Activated CD8-positive, alpha-beta memory T cell treated with anti-CD3 and anti-CD28 coated beads, Interleukin-2, amount 10 ng/mL, durations not matched to agents 7 days and 5 days (primary cell): Measurements from ENCODE around the gene ERCC4. TPM values are rescaled to one million over a fixed set of nuclear protein-coding genes. Genes with fewer than 3 reads are reported as not detected.
A peak's percentile ranks its signal among the peaks of the same experiment; 100 is the strongest.

Source experiments
- ATAC-seq: fragments of 150-1000 bp; cut with Tn5 transposase; one replicate; pipeline ENCODE4 v1.10.0; 2021; ENCODE audit warnings: moderate library complexity
- CTCF ChIA-PET: fragments of 350-600 bp; sonication (Branson Sonifier 250); formaldehyde crosslinking; loops from one replicate; lab custom pipeline; 2021; ENCODE audit warnings: antibody characterized with exemption; lab: Charles Lee
- DNase-seq: peaks from one replicate; pipeline ENCODE4 v3.0.0-alpha.2; 2020
- H3K27ac Mint-ChIP-seq: one replicate; pipeline ENCODE4 v1.8.0; 2021; ENCODE audit warnings: mild to moderate bottlenecking, mixed read lengths
- H3K27me3 Mint-ChIP-seq: one replicate; pipeline ENCODE4 v1.8.0; 2021; ENCODE audit warnings: mixed read lengths
- H3K36me3 Mint-ChIP-seq: one replicate; pipeline ENCODE4 v1.8.0; 2021; ENCODE audit warnings: mild to moderate bottlenecking, mixed read lengths
- H3K4me1 Mint-ChIP-seq: one replicate; pipeline ENCODE4 v1.8.0; 2021; ENCODE audit warnings: mixed read lengths
- H3K4me3 Mint-ChIP-seq: one replicate; pipeline ENCODE4 v1.8.0; 2021; ENCODE audit warnings: mild to moderate bottlenecking, moderate library complexity, mixed read lengths
- H3K9me3 Mint-ChIP-seq: one replicate; pipeline ENCODE4 v1.8.0; 2022; ENCODE audit warnings: low read depth, mixed read lengths
- total RNA-seq, 2 experiments: library from RNA; stranded (reverse); gene quantifications; one replicate each; pipeline ENCODE4 v1.2.3, GENCODE V29; 2021

Gene ERCC4
- total RNA-seq, 2 experiments from 2014 or later, result 12.6 to 13.1 TPM

DNA sequence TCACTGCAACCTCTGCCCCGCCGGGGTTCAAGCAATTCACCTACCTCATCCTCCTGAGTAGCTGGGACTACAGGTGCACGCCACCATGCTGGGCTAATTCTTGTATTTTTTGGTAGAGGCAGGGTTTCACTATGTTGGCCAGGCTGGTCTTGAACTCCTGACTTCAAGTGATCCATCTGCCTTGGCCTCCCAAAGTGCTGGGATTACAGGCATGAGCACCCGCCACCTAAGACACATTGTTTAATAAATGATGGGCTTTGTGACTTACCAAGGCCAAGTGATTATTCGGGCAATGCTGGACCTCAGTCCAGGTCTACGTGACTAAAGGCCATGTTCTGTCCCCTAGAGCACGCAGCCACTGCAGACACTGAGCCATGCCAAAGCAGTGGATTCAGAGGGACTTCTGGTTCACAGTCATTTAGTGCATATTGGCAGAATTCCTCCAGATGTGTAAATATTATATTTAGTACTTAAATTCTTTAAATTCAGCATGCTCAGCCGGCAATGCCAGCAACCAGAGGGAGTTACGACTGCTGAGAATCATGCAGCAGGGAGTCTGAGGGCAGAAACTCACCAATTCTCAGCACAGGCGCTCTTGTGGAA is 4.8 kb upstream of the ERCC4 start:
- no peak for ATAC-seq
- Mint-ChIP-seq H3K27me3 (peaks cover 17% of the 10 kb centered on the region), H3K4me1 (peaks cover 6% of the 10 kb centered on the region), H3K36me3 (no peaks in the 10 kb centered on the region), H3K27ac (no peak overlapping the region), H3K4me3 (no peak overlapping the region), H3K9me3 (peaks cover 4% of the 10 kb centered on the region)
- no peak for DNase-seq
- CTCF ChIA-PET, result interaction anchor here (2.6 kb wide), 1 partner anchor 371 kb away, joined by 7 read pairs; no protein-coding TSS in a partner anchor

DNA sequence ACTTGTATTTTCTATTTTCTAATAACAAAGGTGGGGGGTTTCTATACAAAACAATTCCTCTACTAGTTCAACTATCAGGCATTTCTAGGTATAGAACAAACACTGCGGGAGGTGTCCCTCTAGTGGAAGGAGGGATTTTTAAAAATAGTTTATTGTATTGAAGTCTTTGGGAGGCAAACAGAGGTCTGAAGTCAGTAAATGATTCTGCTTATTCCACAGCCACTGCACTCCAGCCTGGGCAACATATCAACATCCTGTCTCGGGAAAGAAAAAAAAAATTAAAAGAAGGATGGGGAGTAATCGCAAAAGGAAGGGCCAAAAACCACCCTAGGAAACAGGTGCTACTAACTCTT is 648 bp upstream of the ERCC4 start:
- ATAC-seq, result no peak
- Mint-ChIP-seq H3K9me3 (no peaks in the 10 kb centered on the region), H3K4me1 (peaks cover 25% of the 10 kb centered on the region), H3K27me3 (peaks cover 4% of the 10 kb centered on the region), H3K36me3 (peaks cover 3% of the 10 kb centered on the region), H3K4me3 (peak overlapping the region; percentile 95), H3K27ac (peak overlapping the region; percentile 79)
- CTCF ChIA-PET, result interaction anchor here (0.6 to 4.2 kb wide), 33 partner anchors 8 to 1824 kb away, joined by 3 to 31 read pairs (median 4); partner anchors contain the start of gene BFAR
- peak; percentile 46 for DNase-seq

DNA sequence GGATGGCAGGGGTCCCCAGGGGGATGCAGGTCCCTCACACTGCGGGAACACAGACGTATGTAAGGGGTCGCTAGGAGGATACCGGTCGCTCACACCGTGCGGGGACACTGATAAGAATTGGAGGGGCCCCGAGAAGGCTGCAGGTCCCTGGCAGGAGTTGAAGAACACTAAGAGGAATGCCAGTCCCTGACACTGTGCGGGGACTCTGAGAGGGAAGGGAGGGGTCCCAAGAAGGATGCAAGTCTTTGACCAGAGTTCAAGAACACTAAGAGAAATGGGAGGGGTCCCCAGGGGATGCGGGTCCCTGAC is 510 bp downstream of the ERCC4 start:
- ATAC-seq (no peak), DNase-seq (no peak)
- no peaks in the 10 kb centered on the region for H3K9me3 Mint-ChIP-seq
- peaks cover 25% of the 10 kb centered on the region for H3K4me1 Mint-ChIP-seq
- CTCF ChIA-PET, result interaction anchor here (0.8 to 4.2 kb wide), 22 partner anchors 9 to 669 kb away, joined by 3 to 31 read pairs (median 4); no protein-coding TSS in a partner anchor
- H3K4me3 Mint-ChIP-seq, result peak overlapping the region; percentile 95
- peaks cover 4% of the 10 kb centered on the region for H3K27me3 Mint-ChIP-seq
- peak overlapping the region; percentile 91 for H3K27ac Mint-ChIP-seq
- H3K36me3 Mint-ChIP-seq, result peaks cover 5% of the 10 kb centered on the region

DNA sequence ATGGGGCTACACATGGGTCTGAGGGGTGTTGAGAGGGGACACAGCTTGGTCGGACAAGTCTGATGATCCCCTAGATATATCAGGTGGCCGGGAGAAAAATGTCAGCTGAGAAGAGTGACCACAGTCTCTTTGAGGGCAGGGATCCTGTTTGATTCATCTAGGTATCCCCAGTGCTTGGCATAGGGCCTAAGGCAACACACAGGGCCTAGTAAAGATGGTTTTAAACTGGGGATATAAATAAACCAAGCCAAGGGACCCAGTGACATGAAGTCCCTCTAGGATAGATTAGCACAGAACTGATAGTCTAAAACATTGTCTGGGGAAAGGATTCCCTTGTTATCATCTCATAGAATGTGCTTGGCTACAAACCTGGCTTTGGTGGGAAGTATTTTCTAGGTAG is 1.4 kb downstream of the ERCC4 start:
- peak overlapping the region; percentile 95 for H3K4me3 Mint-ChIP-seq
- DNase-seq (no peak), ATAC-seq (no peak)
- CTCF ChIA-PET, result interaction anchor here (1.8 to 3.2 kb wide), 2 partner anchors 15 to 329 kb away, joined by 11 to 17 read pairs; no protein-coding TSS in a partner anchor
- H3K4me1 Mint-ChIP-seq, result peaks cover 25% of the 10 kb centered on the region
- H3K36me3 Mint-ChIP-seq, result peaks cover 7% of the 10 kb centered on the region
- no peaks in the 10 kb centered on the region for H3K9me3 Mint-ChIP-seq
- H3K27ac Mint-ChIP-seq, result no peak overlapping the region
- H3K27me3 Mint-ChIP-seq, result peaks cover 4% of the 10 kb centered on the region

DNA sequence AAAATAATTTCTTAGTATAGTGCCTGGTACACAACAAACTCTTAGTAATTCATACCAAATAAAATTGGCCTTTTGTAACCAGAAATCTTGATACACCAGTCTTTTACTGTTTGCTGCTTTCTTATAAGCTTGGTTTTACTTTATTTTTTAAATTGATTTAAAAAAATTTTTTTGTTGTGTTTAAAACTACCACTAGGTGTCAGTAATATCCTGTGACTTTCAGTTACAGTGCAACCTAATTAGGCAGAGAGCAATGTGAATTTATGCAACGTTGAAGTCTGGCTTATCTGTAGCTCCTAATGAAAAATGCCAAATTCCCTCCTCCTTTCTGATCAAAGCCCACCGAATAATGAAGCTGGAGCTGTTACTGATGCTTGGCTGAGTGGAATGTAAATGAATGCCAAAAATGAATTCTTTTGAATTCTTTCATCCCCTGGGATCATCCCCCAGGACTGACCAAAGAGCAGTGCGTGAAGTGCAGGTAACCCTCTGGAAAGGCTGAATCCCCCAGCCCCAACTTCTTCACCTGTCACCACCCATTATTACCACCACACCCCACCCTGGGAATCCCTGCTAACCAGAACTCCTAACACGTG is 3.8 kb downstream of the ERCC4 start:
- ATAC-seq (no peak), DNase-seq (no peak)
- no peak overlapping the region for H3K4me3 Mint-ChIP-seq
- H3K36me3 Mint-ChIP-seq, result peaks cover 7% of the 10 kb centered on the region
- H3K27ac Mint-ChIP-seq, result no peak overlapping the region
- H3K4me1 Mint-ChIP-seq, result peaks cover 23% of the 10 kb centered on the region
- H3K9me3 Mint-ChIP-seq, result no peaks in the 10 kb centered on the region
- H3K27me3 Mint-ChIP-seq, result no peaks in the 10 kb centered on the region
- CTCF ChIA-PET, result interaction anchor here (0.7 to 3.7 kb wide), 17 partner anchors 8 to 706 kb away, joined by 3 to 33 read pairs (median 4); partner anchors contain the start of gene PARN

DNA sequence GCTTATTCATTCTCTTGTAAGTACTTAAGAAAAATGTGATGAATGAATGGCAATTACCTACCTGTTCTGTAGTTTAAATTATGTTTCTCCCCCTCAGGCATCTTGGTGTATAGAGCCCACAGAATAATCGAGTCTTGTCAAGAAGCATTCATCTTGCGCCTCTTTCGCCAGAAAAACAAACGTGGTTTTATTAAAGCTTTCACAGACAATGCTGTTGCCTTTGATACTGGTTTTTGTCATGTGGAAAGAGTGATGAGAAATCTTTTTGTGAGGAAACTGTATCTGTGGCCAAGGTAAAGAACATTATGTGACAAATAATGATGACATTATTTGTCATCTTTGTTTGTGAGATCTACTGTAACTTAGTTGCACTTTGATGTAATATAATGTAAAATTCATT is 6.5 kb downstream of the ERCC4 start:
- ATAC-seq, result no peak
- CTCF ChIA-PET, result interaction anchor here (1.0 kb wide), 1 partner anchor 359 kb away, joined by 3 read pairs; no protein-coding TSS in a partner anchor
- no peaks in the 10 kb centered on the region for H3K27me3 Mint-ChIP-seq

DNA sequence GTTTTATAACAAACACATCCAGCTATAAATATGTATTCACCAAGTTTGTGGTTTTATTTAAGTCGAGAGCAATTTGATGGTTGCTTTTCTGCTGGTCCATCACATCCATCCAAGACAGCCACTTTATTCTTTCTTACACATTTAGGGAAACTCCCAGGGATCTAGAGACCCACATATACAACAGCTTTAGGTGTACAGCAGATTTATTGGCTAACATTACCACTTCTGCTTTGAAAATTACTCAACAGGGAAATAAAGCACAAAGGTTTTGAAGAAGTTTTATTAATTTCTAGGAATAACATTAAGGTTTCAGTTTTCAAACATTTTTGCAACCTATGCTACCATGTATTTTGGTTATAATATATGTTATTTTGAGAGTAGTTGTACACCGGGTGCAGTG is 6.9 kb downstream of the ERCC4 start:
- H3K9me3 Mint-ChIP-seq, result no peaks in the 10 kb centered on the region
- DNase-seq (no peak), ATAC-seq (no peak)
- CTCF ChIA-PET, result interaction anchor here (1.0 kb wide), 1 partner anchor 359 kb away, joined by 3 read pairs; no protein-coding TSS in a partner anchor
- no peak overlapping the region for H3K27ac Mint-ChIP-seq
- no peak overlapping the region for H3K4me3 Mint-ChIP-seq
- peaks cover 8% of the 10 kb centered on the region for H3K36me3 Mint-ChIP-seq
- H3K4me1 Mint-ChIP-seq, result peaks cover 4% of the 10 kb centered on the region
- no peaks in the 10 kb centered on the region for H3K27me3 Mint-ChIP-seq

More for the DNA sequence above, 6.5 kb downstream of the ERCC4 start:
- no peak for DNase-seq
- H3K27ac Mint-ChIP-seq, result no peak overlapping the region
- peaks cover 7% of the 10 kb centered on the region for H3K4me1 Mint-ChIP-seq
- H3K4me3 Mint-ChIP-seq, result no peak overlapping the region
- H3K9me3 Mint-ChIP-seq, result no peaks in the 10 kb centered on the region
- H3K36me3 Mint-ChIP-seq, result peaks cover 8% of the 10 kb centered on the region

DNA sequence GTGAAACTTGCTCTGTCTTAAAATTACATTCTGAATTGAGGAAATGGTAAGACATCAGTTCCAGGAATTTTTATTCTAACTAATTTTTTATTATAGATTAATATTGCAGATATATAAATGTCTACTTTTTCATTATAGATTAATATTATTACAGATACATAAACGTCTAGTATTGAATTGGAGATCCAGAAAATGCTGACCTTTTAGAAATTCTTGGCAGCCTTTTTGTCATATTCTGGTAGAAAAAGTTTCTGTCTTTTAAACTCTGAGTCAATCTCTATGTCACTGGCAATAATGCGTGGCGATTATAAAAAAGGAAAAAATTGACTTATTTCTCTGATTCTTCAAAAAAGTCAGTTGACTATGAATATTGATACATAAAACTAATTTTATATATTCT is 8.7 kb downstream of the ERCC4 start:
- H3K4me3 Mint-ChIP-seq, result no peak overlapping the region
- H3K4me1 Mint-ChIP-seq, result peaks cover 5% of the 10 kb centered on the region
- H3K9me3 Mint-ChIP-seq, result no peaks in the 10 kb centered on the region
- CTCF ChIA-PET, result interaction anchor here (1.4 kb wide), 1 partner anchor 357 kb away, joined by 3 read pairs; no protein-coding TSS in a partner anchor
- no peak for ATAC-seq
- no peak for DNase-seq
- H3K27ac Mint-ChIP-seq, result no peak overlapping the region
- no peaks in the 10 kb centered on the region for H3K27me3 Mint-ChIP-seq
- H3K36me3 Mint-ChIP-seq, result peaks cover 12% of the 10 kb centered on the region

DNA sequence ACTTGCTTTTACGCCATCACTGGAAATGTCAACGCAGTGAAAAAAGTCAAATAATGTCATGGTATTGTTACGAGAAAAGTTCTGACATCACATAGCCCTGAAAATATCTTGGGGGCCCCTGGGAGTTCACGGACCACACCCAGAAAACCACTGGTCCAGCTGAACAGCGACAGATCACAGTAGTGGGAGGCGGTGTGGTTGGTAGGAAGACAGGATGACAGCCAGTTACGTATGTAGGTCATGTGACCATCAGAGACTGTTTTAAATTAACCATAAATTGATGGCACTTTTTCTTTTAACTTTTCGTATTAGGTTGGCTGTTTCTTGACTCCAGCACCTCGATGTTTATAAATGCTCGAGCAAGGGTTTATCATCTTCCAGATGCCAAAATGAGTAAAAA is 11.9 kb downstream of the ERCC4 start:
- DNase-seq (no peak), ATAC-seq (no peak)
- Mint-ChIP-seq H3K4me1 (peaks cover 7% of the 10 kb centered on the region), H3K27me3 (no peaks in the 10 kb centered on the region), H3K4me3 (no peak overlapping the region), H3K27ac (no peak overlapping the region), H3K9me3 (no peaks in the 10 kb centered on the region), H3K36me3 (peaks cover 29% of the 10 kb centered on the region)
- CTCF ChIA-PET, result interaction anchor here (0.6 to 3.6 kb wide), 4 partner anchors 8 to 43 kb away, joined by 3 to 13 read pairs (median 4); partner anchors contain the start of gene ERCC4

DNA sequence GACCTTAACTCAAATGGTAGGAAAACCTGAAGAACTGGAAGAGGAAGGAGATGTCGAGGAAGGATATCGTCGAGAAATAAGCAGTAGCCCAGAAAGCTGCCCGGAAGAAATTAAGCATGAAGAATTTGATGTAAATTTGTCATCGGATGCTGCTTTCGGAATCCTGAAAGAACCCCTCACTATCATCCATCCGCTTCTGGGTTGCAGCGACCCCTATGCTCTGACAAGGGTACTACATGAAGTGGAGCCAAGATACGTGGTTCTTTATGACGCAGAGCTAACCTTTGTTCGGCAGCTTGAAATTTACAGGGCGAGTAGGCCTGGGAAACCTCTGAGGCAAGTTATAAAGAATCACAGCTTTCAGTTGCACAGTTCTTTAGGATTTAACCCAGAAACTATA is 15.5 kb downstream of the ERCC4 start:
- Mint-ChIP-seq H3K36me3 (peaks cover 36% of the 10 kb centered on the region), H3K9me3 (no peaks in the 10 kb centered on the region), H3K27ac (no peak overlapping the region), H3K4me3 (no peak overlapping the region), H3K27me3 (no peaks in the 10 kb centered on the region), H3K4me1 (peaks cover 7% of the 10 kb centered on the region)
- CTCF ChIA-PET, result interaction anchor here (0.9 to 2.7 kb wide), 2 partner anchors 12 to 16 kb away, joined by 3 to 17 read pairs; partner anchors contain the start of gene ERCC4
- no peak for ATAC-seq
- DNase-seq, result no peak

DNA sequence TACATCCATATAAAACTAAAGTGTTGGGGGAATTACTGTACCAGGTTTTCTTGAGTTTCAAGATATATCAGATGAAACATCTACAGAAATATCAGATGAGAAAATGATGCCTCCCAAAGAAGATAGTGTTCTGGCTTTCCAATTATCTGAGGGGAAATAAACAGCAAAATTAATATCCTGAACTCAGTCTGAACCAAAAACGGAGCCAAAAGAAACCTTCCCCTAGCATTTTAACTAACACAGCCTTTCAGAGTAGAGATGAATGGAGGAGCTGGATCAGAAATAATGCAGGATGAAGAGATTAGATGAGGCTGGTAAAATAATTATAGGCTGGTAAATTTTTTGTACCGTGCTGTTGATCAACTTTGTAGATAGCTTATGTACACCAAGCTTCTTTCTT is 16.2 kb downstream of the ERCC4 start:
- ATAC-seq, result no peak
- H3K27me3 Mint-ChIP-seq, result no peaks in the 10 kb centered on the region
- H3K27ac Mint-ChIP-seq, result no peak overlapping the region
- H3K4me3 Mint-ChIP-seq, result no peak overlapping the region
- H3K4me1 Mint-ChIP-seq, result peaks cover 7% of the 10 kb centered on the region
- H3K36me3 Mint-ChIP-seq, result peaks cover 34% of the 10 kb centered on the region
- no peak for DNase-seq
- H3K9me3 Mint-ChIP-seq, result no peaks in the 10 kb centered on the region
- CTCF ChIA-PET, result interaction anchor here (0.9 to 2.7 kb wide), 2 partner anchors 13 to 16 kb away, joined by 3 to 17 read pairs; partner anchors contain the start of gene ERCC4

DNA sequence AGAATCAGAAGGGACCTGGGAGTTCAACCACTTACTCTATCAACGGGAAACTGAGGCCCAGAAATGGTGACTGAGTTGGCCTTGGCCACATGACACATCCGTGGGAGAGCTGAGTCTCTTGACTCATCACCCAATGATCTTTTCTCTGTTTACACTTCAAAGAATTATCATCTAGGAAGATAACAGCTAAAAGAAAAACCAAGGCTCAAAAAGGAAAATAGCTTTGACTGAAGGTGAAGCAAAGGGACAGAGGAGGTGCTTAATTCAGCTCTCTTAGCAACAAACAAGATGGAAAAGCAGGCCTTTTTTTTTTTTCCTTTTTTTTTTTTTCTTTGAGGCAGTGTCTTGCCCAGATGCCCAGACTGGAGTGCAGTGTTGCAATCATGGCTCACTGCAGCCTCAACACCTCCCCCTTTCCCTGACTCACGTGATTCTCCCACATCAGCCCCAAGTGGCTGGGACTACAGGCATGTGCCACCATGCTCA is 16.7 kb downstream of the ERCC4 start:
- Mint-ChIP-seq H3K27me3 (no peaks in the 10 kb centered on the region), H3K36me3 (peaks cover 34% of the 10 kb centered on the region), H3K4me1 (peaks cover 7% of the 10 kb centered on the region), H3K27ac (peak overlapping the region; percentile 64), H3K4me3 (no peak overlapping the region), H3K9me3 (no peaks in the 10 kb centered on the region)
- no peak for DNase-seq
- CTCF ChIA-PET, result interaction anchor here (2.7 kb wide), 1 partner anchor 14 kb away, joined by 17 read pairs; no protein-coding TSS in a partner anchor
- no peak for ATAC-seq

DNA sequence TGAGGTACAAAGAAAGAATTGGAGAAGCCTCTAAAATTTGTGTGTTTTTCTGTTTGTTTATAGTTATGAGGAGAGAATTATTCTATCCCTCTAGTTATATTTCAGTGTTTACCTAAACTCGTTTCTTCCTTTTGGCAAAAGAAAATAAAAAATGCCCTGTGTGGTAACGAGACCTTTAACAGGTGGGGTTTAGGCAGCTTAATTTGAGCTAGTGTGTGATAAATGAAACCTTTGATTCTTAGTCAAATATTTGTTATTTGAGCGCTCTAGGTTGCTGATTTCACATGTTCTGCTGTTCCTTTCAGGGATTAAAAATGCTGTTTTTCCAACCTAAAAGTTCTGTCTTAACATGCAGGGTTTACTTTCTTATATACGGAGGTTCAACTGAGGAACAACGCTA is 17.5 kb downstream of the ERCC4 start:
- no peak for ATAC-seq

More for the DNA sequence above, 17.5 kb downstream of the ERCC4 start:
- DNase-seq, result no peak
- CTCF ChIA-PET, result interaction anchor here (2.7 kb wide), 1 partner anchor 14 kb away, joined by 17 read pairs; no protein-coding TSS in a partner anchor
- Mint-ChIP-seq H3K4me1 (peaks cover 5% of the 10 kb centered on the region), H3K27me3 (no peaks in the 10 kb centered on the region), H3K9me3 (no peaks in the 10 kb centered on the region), H3K4me3 (no peak overlapping the region), H3K36me3 (peaks cover 31% of the 10 kb centered on the region), H3K27ac (no peak overlapping the region)
